ENCODE data around the gene MCF2L. TPM values are rescaled to one million over a fixed set of nuclear protein-coding genes. Genes with fewer than 3 reads are reported as not detected.

Gene MCF2L
- total and polyA plus RNA-seq, 2 experiments from 2014 or later: 4.8 to 25.6 TPM

GRCh38 chr13:112980434-112980833 lies 11.4 kb downstream of the MCF2L start:
- Histone ChIP-seq H3K36me3 (ENCODE audit: insufficient read depth) (no peaks in the 10 kb centered on the region), H3K27me3 (ENCODE audit: insufficient read depth) (no peaks in the 10 kb centered on the region), H3K4me3 (no peak overlapping the region), H3K9me2 (ENCODE audit: insufficient read depth) (no peaks in the 10 kb centered on the region), H3K79me2 (replicated peaks; ENCODE audit: insufficient read depth) (no peaks in the 10 kb centered on the region), H3K4me1 (ENCODE audit: insufficient read depth) (no peaks in the 10 kb centered on the region), H4K20me1 (replicated peaks; ENCODE audit: insufficient read depth) (no peaks in the 10 kb centered on the region; the same call in 1 of the 2 replicates), H3K27ac (ENCODE audit: low read depth) (no peak overlapping the region), H3K4me2 (no peak overlapping the region), H3F3A (replicated peaks; ENCODE audit: low read depth) (no peaks in the 10 kb centered on the region), H2AFZ (no peak overlapping the region)
- no peaks in the 10 kb centered on the region for H3K36me3 Mint-ChIP-seq (ENCODE audit: low read depth)
- TF ChIP-seq ZNF331 (CRISPR knock-in tag; IDR thresholded peaks at IDR 0.05; ENCODE audit: low read depth) (no peak), POLR2AphosphoS5 (IDR thresholded peaks at IDR 0.05; ENCODE audit: low read depth) (no peak), NANOG (IDR thresholded peaks at IDR 0.05; ENCODE audit: borderline replicate concordance) (no peak), EZH2 (IDR thresholded peaks at IDR 0.05; ENCODE audit: low read depth, unreplicated experiment) (no peak), REST (IDR thresholded peaks at IDR 0.05; ENCODE audit: unreplicated experiment) (no peak), ETS1 (IDR thresholded peaks at IDR 0.05) (no peak), ZNF114 (CRISPR knock-in tag; IDR thresholded peaks at IDR 0.05) (no peak), CREB1 (CRISPR knock-in tag; IDR thresholded peaks at IDR 0.05; ENCODE audit: low read depth) (no peak), ZNF462 (CRISPR knock-in tag; IDR thresholded peaks at IDR 0.05) (no peak), JUNB (IDR thresholded peaks at IDR 0.05; ENCODE audit: unreplicated experiment) (no peak), CTCF (conservative IDR thresholded peaks at IDR 0.05; ENCODE audit: low read depth in 2 of 2) (no peak), EZH2phosphoT487 (IDR thresholded peaks at IDR 0.05; ENCODE audit: unreplicated experiment) (no peak), STAT1 (IDR thresholded peaks at IDR 0.05; ENCODE audit: unreplicated experiment) (no peak)
- peaks cover 13% of the 10 kb centered on the region for H3K27me3 Mint-ChIP-seq (ENCODE audit: insufficient read depth, low read depth, poor library complexity)
- H3K27ac Mint-ChIP-seq: no peak overlapping the region
- H3K9me3 Mint-ChIP-seq: no peaks in the 10 kb centered on the region
- no peak overlapping the region for H3K4me3 Mint-ChIP-seq
- DNase-seq (ENCODE audit: low spot score) (no peak), ATAC-seq (no peak)
- H3K4me1 Mint-ChIP-seq: peaks cover 19% of the 10 kb centered on the region; the same call in 2 of the 3 replicates
